GM20431 (cell line): ENCODE measurements around the gene SYNGAP1.

Experiments
- in situ Hi-C: fragments of 300-500 bp; cut with MseI, MboI; formaldehyde crosslinking; loops from one replicate; pipeline ENCODE4 v1.15.0; 2020; ENCODE audit warnings: low sequenced_read_pairs; ENCODE audit not compliant: unreplicated experiment

Gene SYNGAP1

DNA sequence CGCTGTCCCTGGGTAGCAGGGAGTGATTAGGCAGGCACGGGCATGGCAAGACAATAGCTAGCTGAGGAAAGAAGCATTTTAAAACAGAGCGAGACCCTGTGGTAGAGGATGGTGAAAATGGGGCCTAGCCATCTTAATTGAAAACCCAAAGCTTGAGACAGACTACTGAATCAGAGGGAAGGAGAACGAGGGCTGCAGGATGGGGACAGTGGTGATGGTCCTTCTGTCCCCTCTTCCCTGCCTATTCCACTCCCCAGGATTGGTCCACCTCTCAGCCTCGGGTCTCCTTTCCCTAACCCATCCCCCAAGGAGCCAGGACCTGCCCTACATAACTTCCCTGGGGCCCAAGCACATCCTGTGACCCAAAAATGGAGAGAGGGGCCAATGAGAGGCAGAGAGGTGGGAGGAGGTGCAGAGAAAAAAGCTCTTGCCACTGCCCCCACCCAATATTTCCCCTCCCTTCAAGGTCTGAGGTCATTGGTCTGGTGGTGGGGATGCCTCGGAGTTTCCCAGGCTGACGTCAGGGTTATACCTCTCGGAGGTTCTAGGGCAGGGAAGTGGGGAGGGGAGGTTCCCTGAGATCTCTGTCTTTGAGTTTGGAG lies 1.1 kb upstream of the SYNGAP1 start:
- in situ Hi-C loops, result no loop called here

DNA sequence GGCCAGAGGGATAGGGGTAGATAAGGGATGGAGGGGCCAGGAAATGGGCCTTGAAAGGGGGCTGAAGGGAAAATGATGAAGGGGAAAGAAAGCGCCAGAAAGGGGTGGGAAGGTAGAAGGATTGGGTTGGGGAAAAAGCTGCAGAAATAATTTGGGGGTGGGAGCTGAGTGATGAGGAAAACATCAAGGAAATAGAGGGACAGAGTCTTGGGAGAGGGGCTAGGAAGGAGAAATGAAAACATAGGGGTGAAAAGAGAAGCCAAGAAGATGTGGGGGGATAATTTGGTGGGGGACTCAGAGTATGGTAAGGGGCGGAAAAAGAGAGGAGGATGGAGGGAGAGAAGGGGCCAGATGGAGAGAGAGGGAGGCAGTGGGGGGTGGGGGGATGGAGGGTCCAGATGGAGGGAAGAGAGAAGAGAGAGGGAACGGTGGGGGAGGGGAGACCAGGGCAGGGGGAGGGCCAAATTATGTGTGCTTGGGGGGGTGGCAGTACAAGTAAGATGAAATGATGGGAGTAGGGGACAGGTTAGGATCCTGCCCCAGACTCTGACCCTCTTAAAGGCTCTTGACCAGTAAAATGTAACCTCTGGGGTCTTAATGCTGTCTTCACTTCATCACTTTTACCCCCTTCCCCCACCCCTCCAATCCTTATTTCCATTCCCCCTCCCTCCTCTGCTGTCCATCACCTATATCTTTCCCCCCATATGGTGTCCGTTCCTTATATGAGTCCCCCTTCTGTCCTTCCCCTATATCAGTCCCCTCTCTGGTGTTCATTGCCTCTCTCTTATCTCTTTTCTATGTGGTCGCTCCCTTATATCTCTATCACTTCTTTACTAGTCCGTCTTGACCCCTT lies 852 bp downstream of the SYNGAP1 start:
- in situ Hi-C loops, result no loop called here

DNA sequence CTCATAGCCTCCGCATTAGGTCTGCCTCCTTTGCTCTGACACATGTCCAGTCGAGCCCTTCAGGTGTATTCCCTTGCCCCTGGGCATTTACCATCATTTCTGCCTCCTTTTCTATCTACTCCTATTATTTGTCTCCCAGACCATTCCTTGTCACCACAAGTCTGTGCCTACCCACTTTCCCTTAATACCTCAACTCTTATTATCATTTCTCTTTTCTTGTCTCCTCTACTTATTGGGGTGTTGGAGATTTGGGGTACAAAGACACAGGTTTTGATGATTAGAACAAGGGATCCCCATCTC lies 1.4 kb downstream of the SYNGAP1 start:
- in situ Hi-C loops, result no loop called here

DNA sequence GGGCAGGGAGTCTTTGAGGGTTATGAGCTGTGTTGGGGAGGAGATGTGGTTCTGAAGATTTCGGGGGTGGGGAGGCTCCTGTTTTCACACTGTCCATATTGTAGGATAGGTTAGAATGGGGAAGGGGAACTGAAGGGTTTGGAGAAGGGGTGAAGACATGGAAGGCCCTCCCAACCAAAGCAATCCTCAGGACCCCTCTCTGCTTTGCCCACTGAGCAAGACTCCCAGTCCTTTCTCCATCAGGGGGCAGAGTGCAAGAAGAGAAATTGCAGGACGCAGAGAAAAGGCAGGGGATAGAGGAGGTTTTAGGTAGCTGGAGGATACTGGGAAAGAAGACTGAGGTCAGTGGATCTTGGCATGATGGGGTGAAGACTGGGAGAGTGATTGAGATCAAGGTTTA lies 3.9 kb downstream of the SYNGAP1 start:
- in situ Hi-C loops, result no loop called here

DNA sequence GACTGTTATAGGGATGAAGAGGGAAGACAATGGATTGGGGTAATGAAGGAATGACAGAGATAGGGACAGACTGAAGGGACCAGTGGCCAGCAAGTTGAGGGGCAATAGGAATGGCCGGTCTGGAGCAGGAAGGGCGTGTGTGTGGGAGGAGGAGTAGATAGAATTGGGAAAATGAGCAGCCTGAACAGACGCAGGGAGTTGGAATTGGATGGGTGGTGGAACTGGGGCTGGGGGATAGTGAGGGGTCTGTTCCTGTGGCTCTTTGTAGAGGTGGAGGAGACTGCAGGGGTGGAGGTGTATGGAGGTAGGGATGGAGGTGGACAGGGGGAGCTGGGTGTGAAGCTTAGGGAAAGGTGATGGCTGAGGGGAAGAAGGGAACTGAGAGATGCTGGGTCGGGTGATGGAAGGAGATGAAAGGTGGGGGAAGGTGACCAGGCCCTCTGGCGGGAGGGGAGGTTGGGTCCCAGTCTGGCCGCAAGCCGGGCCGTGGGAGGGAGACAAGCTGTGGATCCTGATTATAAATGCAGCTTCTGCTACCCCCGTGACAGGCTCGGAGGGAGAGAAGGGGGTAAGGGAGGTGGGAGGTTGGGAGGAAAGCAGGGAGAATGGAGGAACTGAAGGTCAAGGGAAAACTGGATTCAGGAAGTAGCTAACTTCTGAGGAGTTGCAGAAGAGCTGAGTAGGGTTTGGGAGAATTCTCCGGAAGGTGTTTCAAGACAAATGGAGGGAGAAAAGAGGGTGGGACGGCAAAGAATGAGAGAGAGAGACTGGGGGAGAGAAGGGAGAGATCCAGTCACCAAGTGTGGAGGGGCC lies 5.2 kb downstream of the SYNGAP1 start:
- in situ Hi-C loops, result no loop called here

DNA sequence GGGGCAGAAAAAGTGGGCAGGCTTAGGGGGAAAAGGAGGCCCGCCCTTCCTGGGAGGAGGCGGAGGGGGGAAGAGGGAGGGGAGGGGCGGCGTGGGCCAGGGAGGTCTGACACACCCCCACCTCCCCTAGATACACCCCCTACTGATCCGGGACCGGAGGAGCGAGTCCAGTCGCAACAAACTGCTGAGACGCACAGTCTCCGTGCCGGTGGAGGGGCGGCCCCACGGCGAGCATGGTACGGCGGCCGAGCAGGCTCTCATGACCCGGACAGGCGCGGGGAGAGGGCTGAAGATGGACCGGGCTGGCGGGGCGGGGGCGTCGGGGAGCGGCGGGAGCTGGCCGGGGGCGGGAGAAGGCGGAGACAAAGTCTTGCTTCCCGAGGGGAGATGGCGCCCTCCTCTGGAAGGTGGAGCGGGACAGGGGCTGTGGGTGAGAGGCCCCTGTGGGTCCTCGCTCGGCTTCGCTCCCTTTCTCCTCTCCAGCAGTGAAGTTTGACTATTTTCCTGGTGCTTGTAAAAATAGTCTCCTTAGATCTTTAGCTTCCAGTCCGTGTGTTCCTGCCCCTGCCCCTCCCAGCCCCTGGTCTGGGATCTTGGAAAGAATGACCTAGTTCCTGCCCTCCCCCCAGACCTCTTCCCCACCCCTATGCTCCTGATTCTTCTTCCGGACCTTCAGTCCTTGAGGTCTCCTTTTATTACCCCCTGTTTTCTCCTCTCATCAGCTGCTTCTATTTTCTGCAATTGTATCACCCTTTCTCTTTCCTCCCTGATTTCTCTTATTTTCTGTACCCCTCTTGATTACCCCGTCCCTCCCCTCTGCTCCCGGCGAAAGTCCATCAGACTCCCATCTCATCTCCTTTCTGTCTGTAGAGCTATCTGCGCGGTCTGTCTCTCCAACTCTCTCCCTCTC lies 6.1 kb downstream of the SYNGAP1 start:
- in situ Hi-C loops, result no loop called here

DNA sequence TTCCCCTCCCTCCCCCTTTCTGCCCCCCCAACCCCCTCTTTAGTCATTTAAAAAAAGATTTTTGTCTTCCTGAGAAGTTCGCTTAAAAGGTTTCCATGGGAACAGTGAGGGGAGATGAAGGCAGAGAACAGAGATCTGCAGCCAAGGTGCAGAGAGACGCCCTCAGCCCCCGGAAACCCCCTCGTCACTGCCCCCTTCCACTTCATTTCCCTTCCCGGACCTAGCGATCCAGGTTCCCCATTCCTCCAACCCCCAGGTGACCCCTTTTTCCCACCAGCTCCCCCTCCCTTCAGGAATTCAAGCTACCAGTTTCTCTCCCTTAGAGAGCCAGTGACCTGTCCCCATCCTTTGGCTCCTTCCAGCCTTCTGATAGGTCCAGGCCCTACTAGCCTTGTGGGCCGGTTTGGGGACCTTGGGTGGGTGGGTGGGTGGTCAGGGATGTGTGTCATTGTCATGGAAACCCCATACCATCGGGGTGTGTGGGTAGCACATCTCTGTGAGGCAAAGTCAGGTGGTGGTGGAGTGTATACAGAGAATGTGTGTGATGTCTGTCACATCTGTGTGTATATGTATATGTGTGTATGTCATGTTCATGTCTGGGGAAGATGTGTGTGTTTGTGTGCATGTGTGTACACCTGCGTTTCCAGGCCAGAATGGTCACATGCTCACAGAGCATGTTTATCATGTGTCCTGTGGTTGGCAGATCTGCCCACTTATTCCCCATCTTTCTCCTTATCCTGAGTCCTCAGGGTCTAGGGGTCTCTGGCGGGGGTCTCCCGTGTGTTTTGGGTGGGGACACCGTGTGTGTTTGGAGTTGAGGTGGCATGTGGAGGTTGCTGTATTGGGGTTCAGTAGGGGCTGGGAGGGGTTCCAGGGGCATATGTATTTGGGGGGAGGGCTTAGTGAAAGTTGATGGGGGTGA lies 7.0 kb downstream of the SYNGAP1 start:
- in situ Hi-C loops, result no loop called here

DNA sequence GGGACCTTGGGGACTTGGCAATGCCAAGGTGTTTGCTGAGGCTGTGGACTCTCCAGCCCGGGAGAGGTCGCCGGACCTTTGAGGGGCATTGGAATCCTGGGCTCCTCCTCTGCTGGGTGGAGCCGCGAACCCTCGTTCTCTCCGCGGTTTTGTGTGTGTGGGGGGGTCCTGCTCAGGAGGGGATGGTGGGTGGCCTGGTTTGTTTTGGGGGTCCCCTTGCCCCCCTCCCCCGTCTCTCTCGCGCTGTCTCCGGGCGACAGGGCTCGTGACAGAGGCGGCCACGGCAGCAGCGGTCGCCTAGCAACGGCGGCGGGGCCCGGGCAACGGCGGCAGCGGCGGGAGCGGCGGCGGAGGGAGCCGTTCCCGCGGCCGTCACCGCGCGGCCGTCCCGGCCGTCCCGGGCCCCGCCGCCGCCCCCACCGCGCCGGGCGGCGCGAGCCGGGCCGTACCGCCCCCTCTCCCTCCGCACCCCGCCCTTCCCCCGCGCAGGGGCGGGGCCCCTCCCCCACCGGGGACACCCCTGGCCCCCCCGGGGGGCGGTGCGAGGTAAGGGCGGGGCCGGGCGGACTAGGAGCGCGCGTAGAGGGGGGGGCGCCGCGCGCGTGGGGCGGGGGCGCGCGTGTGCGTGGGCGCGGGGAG lies 7.8 kb downstream of the SYNGAP1 start:
- in situ Hi-C loops, result no loop called here

DNA sequence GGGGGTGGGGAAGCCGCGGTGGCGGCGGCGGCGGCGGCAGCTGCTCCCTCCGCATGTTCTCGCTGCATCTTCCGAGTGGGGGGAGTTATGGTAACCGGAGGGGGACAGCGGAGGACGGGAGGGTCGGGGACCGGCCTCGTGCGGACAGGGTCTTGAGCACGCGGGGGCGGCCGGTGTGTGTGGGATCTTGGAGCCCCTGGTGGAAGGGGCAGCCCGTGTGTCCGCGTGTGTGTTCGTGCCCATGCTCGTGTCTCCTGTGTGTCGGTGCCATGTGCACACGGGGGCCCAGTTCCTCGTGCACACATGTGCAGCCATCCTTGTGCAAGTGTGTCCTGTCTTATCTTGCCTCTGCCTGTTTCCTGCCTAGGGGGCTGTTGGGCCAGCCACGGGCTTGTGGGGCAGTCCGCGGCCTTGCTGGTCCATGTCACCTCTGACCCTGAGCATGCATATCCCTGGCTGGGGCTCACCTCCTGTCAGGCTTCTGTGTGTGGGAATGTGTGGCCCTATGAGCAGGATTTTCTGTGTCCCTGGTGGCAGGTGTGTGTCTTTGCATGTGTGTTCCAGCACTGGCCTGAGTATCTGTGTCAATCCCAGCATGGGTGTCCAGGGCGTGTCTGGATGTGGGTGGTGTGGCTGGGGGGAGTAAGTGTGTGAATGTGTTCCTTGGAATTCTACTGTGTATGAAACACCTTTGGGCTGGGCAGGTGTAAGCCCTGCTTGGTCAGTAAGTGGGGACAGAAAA lies 8.5 kb downstream of the SYNGAP1 start:
- in situ Hi-C loops, result no loop called here

DNA sequence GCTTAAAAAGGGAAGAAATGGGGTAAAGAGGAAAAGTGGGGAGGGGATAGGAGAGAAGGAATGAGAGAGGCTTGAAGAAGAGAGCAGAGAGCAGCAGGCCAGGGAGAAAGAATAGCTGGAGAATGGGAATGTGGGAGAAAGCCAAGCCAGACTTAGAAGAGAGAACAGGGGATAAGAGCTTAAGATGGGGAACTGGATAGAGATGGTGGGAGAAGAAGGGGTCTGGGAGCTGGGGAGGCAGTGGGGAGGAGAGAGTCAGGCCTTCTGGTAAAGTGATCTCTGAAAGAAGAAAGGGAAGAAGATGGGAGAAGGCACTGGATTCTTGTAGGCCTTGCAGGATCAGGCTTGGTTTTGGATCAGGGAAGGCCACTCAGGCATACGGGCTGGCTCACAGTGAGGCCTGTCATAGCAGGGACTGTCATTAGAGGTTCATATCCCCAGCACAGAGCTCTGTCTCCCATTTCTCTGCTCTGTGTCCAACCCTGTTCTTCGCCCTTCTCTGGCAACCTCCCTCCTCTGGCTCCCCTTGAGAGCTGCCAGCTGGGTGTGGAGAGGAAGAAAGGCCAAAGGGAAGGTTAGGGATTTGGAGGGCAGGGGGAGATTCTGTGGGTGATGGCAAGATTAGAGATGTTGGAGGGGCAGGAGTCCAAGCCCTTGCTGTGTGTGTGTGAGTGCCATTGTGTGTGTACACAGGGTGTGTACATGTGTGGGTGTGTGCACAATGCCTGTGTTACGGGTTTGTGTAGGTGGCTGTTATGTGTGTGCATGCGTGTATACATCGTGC lies 9.3 kb downstream of the SYNGAP1 start:
- in situ Hi-C loops, result no loop called here

DNA sequence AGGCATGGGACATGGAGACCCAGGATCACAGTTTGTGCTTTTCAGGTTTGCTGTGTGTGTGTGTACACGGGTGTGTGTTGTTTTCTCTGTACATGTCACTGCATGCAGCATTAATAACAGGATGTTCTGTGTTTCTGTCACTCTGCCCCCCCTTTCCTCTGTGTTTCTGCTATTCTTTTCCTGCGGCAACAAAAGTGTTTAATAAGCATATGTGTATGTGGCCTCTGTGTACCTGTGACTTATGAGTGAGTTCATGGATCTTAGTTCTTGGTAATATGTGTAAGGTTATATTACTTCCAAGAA lies 9.8 kb downstream of the SYNGAP1 start:
- in situ Hi-C loops, result no loop called here

DNA sequence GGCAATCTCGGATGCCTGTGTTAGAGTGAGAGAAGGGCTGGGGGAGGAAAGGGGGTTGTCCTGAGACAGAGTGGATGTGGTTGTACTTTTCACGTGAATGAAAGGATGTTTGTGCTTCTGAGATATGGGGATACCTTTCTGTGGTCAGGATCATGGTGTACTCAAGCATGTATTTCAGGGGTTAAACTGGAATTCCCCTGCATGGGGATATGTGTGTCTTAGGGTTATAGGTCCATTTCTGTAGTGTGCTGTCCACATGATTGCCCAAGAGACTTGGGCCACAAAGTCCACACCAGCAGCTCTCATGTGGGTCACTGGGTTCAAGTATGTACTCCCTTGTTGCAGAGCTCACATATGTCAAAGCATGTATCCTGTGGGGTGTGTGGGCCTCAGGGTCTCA lies 10.5 kb downstream of the SYNGAP1 start:
- in situ Hi-C loops, result no loop called here

DNA sequence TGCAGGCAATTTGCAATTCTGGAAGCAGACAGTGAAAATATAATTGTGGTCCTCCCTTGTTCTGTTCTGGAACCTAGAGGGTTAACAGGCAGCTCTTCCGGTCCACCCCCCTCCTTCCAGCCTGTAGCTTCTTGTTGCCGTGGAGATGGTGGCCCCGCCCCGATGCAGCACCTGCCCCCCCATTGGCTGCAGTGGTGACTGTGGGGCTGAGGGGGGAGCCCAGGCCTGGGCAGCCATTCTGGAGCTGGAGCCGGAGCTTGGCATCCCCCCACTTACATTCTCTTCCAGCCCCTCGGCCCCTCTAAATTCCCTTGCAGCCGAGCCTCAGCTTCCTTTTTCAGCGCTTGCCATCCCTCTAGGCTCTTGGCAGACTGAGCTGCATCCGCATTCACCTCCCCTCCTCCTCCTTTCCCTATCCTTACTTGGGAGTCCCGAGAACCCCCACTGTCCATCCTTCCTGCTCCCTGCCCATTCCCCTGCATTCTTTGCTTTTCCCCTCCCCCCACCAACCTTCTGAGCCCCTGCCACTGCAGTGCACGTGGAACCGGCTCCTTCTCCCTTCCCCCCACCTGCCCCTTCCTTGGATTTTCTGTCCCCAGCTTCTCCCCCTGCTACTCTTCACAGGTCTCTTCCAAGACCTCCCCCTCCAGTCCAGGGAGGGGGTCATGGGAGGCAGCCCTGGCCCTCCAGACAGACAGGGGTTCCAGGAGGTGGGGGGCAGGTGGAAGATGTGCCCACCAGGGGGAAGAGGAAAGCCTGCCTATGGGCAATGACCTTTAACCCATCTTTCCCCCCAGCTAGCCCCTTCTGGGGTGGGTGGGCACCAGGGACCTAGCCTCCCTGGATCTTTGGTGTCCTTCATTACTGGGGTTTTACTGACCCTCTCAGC lies 11.4 kb downstream of the SYNGAP1 start:
- in situ Hi-C loops, result no loop called here

DNA sequence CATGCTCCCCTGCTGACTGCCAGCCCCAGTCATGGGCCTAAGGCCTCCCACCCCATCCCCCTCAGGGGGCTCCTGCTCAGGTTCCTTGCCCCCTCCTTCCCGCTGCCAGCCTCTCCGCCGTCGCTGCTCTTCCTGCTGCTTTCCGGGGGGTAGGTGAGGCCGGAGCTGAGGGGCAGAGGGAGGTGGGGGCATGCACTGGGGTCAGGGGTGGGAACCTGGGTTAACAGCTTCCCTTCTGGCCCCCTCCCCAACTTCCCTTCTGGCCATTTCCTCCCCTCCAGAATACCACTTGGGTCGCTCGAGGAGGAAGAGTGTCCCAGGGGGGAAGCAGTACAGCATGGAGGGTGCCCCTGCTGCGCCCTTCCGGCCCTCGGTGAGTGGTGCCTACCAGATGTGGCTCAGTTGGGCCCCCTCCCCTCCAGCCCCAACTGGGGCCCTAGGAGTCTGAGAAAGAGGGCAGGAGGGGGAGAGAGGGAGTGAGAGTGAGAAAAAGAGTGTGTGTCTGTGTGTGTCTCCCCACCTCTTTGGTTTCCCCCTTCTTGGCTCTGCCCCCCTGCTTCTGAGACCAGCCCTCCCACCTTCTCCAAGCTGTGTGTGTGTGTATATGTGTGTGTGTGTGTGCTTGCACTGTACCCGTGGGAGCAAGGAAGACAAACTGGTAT lies 12.1 kb downstream of the SYNGAP1 start:
- in situ Hi-C loops, result no loop called here

DNA sequence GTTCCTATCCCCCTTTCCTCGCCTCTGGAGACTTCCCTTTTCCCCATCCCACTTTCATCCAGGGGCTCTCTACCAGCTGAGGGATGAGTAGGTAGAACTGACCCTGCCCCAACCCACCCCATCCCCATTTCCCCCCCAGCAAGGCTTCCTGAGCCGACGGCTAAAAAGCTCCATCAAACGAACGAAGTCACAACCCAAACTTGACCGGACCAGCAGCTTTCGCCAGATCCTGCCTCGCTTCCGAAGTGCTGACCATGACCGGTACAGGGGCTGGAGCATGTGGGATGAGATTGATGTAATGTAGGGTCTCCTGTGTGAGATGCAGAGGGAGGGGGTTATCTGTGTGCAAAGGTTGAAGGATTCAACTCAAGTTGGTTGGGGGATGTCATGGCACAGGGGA lies 12.7 kb downstream of the SYNGAP1 start:
- in situ Hi-C loops, result no loop called here

DNA sequence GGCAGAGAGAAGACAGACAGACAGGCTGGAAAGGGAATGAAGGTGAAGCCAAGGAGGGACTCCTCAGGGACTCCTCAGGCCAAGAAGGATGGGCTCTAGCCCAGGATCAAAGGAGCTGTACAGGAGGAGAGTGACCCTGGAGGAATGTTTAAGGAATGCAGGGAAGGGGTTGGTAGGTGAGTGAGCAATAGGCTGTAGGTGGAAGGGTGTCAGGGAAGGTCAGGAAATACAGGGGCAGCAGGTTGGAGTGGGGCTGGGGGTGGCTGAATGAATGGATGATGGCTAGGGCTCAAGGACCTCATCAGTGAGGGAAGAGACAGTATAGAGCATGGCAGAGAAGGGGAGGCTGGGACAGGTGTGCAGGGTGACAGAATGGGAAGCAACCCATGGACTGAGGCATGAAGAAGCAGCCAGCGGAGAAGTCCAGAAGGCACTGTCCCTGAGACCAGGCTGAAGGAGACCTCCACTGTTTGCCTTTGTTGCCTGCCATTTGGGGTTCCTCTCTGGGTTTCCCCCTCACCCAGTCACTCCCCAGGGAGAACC lies 13.2 kb downstream of the SYNGAP1 start:
- in situ Hi-C loops, result no loop called here
